Breast epithelium (tissue), 4 donors: ENCODE results near the gene FIGLA. TPM values are rescaled to one million over a fixed set of nuclear protein-coding genes. Genes with fewer than 3 reads are reported as not detected.
"Not testable (repeated sequence)": the region's sequence is repeated elsewhere in the genome, so short reads cannot be mapped to it uniquely, and the experiment has no call there.

Experiments used
- DNase-seq, 2 donors: peaks; one replicate each; pipeline ENCODE4 v3.0.0-alpha.2; 2019; ENCODE audit warnings: low spot score in 2 of 2
- H3K27ac ChIP-seq, 2 donors: fragments of 200-600 bp; sonication (generic) in 1 of 2; one replicate each; pipeline ENCODE4 v1.5.1; 2016 to 2019; ENCODE audit warnings: mild to moderate bottlenecking in 1 of 2
- H3K27me3 ChIP-seq, 2 donors: fragments of 200-600 bp; sonication (generic) in 1 of 2; one replicate each; pipeline versions ENCODE4 v1.5.1 to v1.6.0; 2017 to 2019; ENCODE audit warnings: control low read depth in 1 of 2, mild to moderate bottlenecking in 1 of 2
- H3K36me3 ChIP-seq: fragments of 200-600 bp; one replicate; pipeline ENCODE4 v1.5.1; 2019
- H3K4me1 ChIP-seq, 2 donors: fragments of 200-600 bp; sonication (generic); one replicate each; pipeline ENCODE4 v1.5.1; 2016 to 2019; ENCODE audit warnings: control low read depth in 1 of 2
- H3K4me3 ChIP-seq, 3 donors: fragments of 200-600 bp; sonication (generic); 1 replicate in 2 of 3; 2 replicates in 1 of 3; pipeline ENCODE4 v1.5.1; 2016 to 2019; ENCODE audit warnings: mild to moderate bottlenecking in 3 of 3, moderate library complexity in 2 of 3
- H3K9me3 ChIP-seq, 2 donors: fragments of 200-600 bp; sonication (generic) in 1 of 2; one replicate each; pipeline ENCODE4 v1.5.1; 2016 to 2019; ENCODE audit warnings: control low read depth in 1 of 2
- CTCF ChIP-seq, 3 donors: fragments of 450-650 bp; IDR thresholded peaks; one replicate each; pipeline ENCODE4 v1.5.1; 2016 to 2017; ENCODE audit warnings: antibody characterized with exemption in 3 of 3, mild to moderate bottlenecking in 3 of 3, moderate library complexity in 3 of 3
- POLR2A ChIP-seq: fragments of 450-650 bp; IDR thresholded peaks from one replicate; pipeline ENCODE4 v1.6.1; 2016; ENCODE audit warnings: antibody characterized with exemption, mild to moderate bottlenecking, moderate library complexity
- POLR2AphosphoS5 ChIP-seq, 3 donors: sonication (generic); formaldehyde crosslinking; IDR thresholded peaks; one replicate each; pipeline ENCODE4 v1.6.1; 2017; ENCODE audit warnings: antibody characterized with exemption in 3 of 3
- intact Hi-C: fragments of 100-400 bp; cut with DNase I; formaldehyde crosslinking; loops from one replicate; pipeline ENCODE4 v1.15.1; 2023; ENCODE audit warnings: low total_unique reads
- total RNA-seq, 3 donors: library from RNA; depleted of rRNA; stranded (reverse); fragments of >200 nt; gene quantifications; one replicate each; pipeline ENCODE4 v1.1.0, GENCODE V29; 2016

FIGLA gene
- total RNA-seq, 3 donors from 2014 or later: not detected

DNA sequence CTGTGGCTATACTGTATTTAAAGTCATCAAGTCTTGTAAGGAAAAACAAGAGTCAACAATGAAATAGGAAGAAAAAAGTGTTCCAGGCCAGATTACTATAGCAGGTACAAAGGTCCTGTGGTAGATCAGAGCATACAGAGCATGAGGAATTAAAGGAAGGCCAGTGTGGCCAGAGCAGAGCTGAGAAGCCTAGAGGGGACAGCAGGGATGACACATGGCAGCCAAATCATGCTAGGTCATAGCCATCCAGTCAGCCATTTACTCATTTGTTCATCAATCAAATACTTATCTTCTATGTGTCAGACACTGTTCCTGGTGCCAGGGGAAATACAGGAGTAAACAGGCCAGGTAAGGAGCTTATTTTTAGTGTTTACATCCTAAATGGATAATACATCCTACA is 46.8 kb downstream of the FIGLA start:
- Histone ChIP-seq H3K27ac (no peak overlapping the region), H3K4me1 (no peaks in the 10 kb centered on the region), H3K27me3 (no peaks in the 10 kb centered on the region), H3K36me3 (no peaks in the 10 kb centered on the region), H3K4me3 (no peak overlapping the region), H3K9me3 (no peaks in the 10 kb centered on the region)
- DNase-seq: no peak
- TF ChIP-seq POLR2AphosphoS5 (IDR thresholded peaks at IDR 0.05): no peak
- no peak for TF ChIP-seq POLR2A
- TF ChIP-seq CTCF (IDR thresholded peaks at IDR 0.05): no peak
- intact Hi-C loops: no loop called here

DNA sequence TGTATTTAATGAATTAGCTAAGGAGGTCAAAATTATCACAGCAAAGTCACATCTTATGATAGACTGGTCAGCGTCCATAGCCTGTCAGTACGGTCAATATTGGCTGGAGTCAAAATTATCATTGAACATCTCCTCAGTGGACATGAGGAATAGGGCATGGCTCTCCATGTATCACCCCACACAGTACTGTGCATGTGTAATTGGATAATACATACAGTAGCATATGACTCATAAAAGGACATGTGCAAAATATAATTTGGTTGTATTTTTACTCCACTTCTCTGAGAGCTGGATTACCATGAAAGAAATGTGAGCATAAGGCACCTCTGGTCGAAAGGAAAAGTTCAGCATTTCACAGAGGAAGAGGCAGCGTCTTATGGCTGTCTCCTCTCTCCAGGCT is 47.4 kb downstream of the FIGLA start:
- intact Hi-C loops: no loop called here
- TF ChIP-seq POLR2AphosphoS5 (IDR thresholded peaks at IDR 0.05): no peak
- TF ChIP-seq POLR2A: no peak
- TF ChIP-seq CTCF (IDR thresholded peaks at IDR 0.05): no peak
- no peak overlapping the region for H3K27ac ChIP-seq
- no peaks in the 10 kb centered on the region for H3K36me3 ChIP-seq
- no peaks in the 10 kb centered on the region for H3K9me3 ChIP-seq
- no peaks in the 10 kb centered on the region for H3K4me1 ChIP-seq
- H3K27me3 ChIP-seq: no peaks in the 10 kb centered on the region
- no peak overlapping the region for H3K4me3 ChIP-seq
- DNase-seq: no peak

DNA sequence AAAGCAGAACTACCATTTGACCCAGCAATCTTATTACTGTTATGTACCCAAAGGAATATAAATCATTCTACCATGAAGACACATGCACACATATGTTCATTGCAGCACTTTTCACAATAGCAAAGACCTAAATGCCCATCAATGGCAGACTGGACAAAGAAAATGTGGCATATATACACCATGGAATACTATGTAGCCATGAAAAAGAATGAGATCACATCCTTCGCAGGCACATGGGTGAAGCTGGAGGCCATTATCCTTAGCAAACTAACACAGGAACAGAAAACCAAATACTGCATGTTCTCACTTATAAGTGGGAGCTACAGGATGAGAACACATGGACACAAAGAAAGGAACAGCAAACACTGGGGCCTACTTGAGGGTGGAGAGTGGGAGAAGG is 51.0 kb downstream of the FIGLA start:
- intact Hi-C loops, H3K4me1 ChIP-seq, H3K27me3 ChIP-seq, DNase-seq, H3K36me3 ChIP-seq, H3K9me3 ChIP-seq, H3K4me3 ChIP-seq, H3K27ac ChIP-seq: not testable (repeated sequence)

- Histone ChIP-seq H3K36me3 (no peaks in the 10 kb centered on the region), H3K4me3 (no peak overlapping the region), H3K27me3 (peaks cover 0 to 3% of the 10 kb centered on the region in 2 donors), H3K4me1 (no peaks in the 10 kb centered on the region), H3K9me3 (no peaks in the 10 kb centered on the region), H3K27ac (no peak overlapping the region)
- no peak for DNase-seq
- TF ChIP-seq POLR2AphosphoS5 (IDR thresholded peaks at IDR 0.05) (no peak), CTCF (IDR thresholded peaks at IDR 0.05) (no peak), POLR2A (no peak)
- intact Hi-C loops: no loop called here
Measured at GRCh38 chr2:70738159-70738558, 52.3 kb downstream of the FIGLA start.

GRCh38 chr2:70735071-70735470 is 55.4 kb downstream of the FIGLA start:
- H3K27ac ChIP-seq: no peak overlapping the region

More at GRCh38 chr2:70735071-70735470, 55.4 kb downstream of the FIGLA start:
- no peak overlapping the region for H3K4me3 ChIP-seq
- peaks cover 0 to 3% of the 10 kb centered on the region in 2 donors for H3K27me3 ChIP-seq
- intact Hi-C loops: no loop called here
- no peaks in the 10 kb centered on the region for H3K36me3 ChIP-seq
- no peaks in the 10 kb centered on the region for H3K9me3 ChIP-seq
- TF ChIP-seq POLR2AphosphoS5 (IDR thresholded peaks at IDR 0.05) (no peak), POLR2A (no peak), CTCF (IDR thresholded peaks at IDR 0.05) (no peak)
- no peak for DNase-seq
- no peaks in the 10 kb centered on the region for H3K4me1 ChIP-seq
